ENCODE results near the gene OGFR.
A peak's percentile ranks its signal among the peaks of the same experiment; 100 is the strongest.

The OGFR gene

DNA sequence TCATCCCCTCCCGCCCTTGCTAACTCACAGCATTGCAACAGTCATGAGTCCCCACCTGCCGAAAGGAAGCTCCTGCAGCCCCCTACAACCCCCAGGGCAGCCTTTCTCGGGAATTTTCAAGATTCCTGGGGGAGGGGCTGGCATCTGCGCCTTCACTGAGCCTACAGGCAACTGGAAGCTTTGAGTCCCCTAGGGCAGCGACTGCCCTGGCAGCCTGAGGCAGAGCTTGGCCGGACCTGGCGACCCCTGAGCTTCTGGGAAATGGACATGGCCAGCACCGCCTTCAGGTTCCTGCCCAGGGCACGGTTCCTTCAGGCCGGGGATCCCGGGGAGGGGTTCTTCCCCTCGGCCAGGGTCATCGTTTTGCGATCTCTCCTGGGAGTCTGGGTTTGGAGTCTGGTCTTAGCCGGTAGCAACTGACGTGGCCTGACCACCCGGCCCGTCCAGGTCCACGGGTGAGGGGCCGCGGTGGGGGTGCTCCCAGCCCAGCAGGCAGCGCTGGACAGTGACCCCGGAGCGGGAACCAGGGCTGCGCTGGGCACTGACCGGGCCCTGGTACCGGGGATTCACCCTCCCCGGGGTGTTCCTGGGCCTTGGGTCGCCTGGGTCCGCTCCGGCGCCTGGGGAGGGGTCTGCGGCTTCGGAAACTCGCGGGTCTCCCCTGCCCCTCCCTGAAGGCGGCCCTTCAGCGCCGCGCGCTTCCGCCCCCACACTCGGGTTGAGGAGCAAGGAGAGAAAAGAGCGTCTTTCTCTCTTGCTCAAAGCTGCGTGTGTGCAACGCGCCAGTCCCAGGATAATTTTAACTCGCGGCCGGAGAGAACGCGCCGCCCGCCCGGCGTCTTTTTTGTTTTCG, 11.6 kb downstream of the OGFR start:
- Histone ChIP-seq H3K4ac (ENCODE audit: low read length) (peak overlapping the region; percentile 89), H2AFZ (ENCODE audit: low read length) (peak overlapping the region; percentile 69), H3K27ac (replicated peaks; ENCODE audit: low read length) (peak overlapping the region; percentile 79), H3K23ac (ENCODE audit: low read depth, low read length, poor library complexity) (peak overlapping the region; percentile 73), H3K14ac (ENCODE audit: low read length) (peak overlapping the region; percentile 99), H3K36me3 (replicated peaks in 1 of 2; ENCODE audit: control insufficient read depth in 2 of 2, insufficient read depth in 2 of 2, low read length in 2 of 2) (peaks cover 6 to 14% of the 10 kb centered on the region in 2 donors), H3K4me2 (ENCODE audit: insufficient read depth, low read length, poor library complexity, severe bottlenecking) (peak overlapping the region; percentile 99), H3K27me3 (ENCODE audit: control insufficient read depth in 3 of 3, insufficient read depth in 3 of 3, low read depth in 1 of 3, low read length in 3 of 3) (peaks cover 0 to 52% (median 10%) of the 10 kb centered on the region in 3 experiments), H2AK5ac (ENCODE audit: low read depth, low read length) (peak overlapping the region; percentile 99), H2BK12ac (ENCODE audit: low read length) (peak overlapping the region; percentile 98), H4K91ac (ENCODE audit: low read depth, low read length, poor library complexity) (no peak overlapping the region), H3K4me1 (ENCODE audit: control insufficient read depth in 2 of 2, insufficient read depth in 1 of 2, low read depth in 1 of 2, low read length in 2 of 2) (peaks cover 20 to 32% of the 10 kb centered on the region in 2 donors), H3K79me1 (ENCODE audit: low read depth, low read length) (no peaks in the 10 kb centered on the region), H2BK5ac (ENCODE audit: low read length) (peak overlapping the region; percentile 98), H4K8ac (ENCODE audit: low read depth, low read length) (peak overlapping the region; percentile 86), H2BK120ac (ENCODE audit: low read depth, low read length) (peak overlapping the region; percentile 99), H3K4me3 (ENCODE audit: low read length in 2 of 2) (peak overlapping the region; percentile 20 to 80), H3K9me3 (replicated peaks in 1 of 2; ENCODE audit: control insufficient read depth in 2 of 2, insufficient read depth in 1 of 2, low read depth in 1 of 2, low read length in 2 of 2) (no peaks in the 10 kb centered on the region), H3K9ac (ENCODE audit: low read depth, low read length, poor library complexity) (peak overlapping the region; percentile 81), H3K18ac (ENCODE audit: low read length) (peak overlapping the region; percentile 99), H2BK15ac (ENCODE audit: low read length) (peak overlapping the region; percentile 97)
- peak; percentile 74 for DNase-seq (ENCODE audit: low spot score)
- WGBS, 2 donors (ENCODE audit: extremely low coverage in 2 of 2, insufficient read length in 2 of 2, insufficient replicate concordance in 1 of 2), result no CpG with 5 or more reads among the region's 57 CpGs

DNA sequence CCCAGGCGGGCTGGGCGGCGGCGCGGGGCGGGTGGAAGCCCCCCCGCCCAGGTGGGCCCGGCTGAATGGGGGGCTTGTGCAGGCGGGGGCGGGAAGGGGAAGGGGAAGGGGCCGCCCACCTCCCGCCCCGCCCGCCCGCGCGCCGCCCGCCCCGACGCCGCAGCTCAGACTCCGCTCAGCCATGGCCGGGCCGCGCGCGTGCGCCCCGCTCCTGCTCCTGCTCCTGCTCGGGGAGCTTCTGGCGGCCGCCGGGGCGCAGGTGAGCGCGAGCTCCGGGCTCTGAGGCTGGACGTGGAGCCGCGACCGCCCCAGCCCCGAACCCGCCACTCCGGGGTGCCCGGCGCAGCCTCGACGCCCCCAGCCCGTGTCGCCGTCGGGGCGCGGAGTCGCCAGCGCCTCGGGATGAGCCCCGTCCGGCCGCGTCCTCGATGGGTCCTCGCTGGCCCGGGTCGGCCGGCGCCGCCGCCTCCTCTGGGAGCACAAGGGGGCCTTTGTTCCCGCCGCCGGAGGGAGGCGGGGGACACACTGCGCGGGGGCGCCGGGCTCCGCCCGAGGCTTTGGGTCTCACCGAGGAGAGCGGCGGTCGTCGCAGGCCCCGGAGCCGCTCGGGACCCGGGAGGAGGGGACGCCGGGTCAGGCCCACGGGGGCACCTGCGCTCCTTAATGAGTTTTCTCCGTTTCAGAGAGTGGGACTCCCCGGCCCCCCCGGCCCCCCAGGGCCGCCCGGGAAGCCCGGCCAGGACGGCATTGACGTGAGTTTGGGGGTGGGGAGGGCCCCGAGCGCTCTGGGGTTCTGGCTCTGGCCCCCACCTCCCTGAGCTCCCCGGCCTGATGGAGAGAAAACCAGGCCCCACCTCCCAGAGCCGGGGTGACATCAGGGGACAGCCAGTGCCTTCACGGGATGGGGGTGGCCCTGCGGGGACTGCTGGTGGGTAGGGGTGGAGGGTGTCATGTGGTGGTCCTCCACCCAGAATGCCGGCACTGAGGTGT, 12.5 kb downstream of the OGFR start, which contains the start of gene COL9A3:
Gene COL9A3, plus strand, starts transcription at position 167 of the 990 bp plus-strand sequence. Its CDS starts 15 bp downstream, at position 182.
- Histone ChIP-seq H3K9me3 (replicated peaks in 1 of 2; ENCODE audit: control insufficient read depth in 2 of 2, insufficient read depth in 1 of 2, low read depth in 1 of 2, low read length in 2 of 2) (no peaks in the 10 kb centered on the region), H4K8ac (ENCODE audit: low read depth, low read length) (peak within 1 kb of the TSS; percentile 98), H3K4me2 (ENCODE audit: insufficient read depth, low read length, poor library complexity, severe bottlenecking) (peak within 1 kb of the TSS; percentile 99), H2BK5ac (ENCODE audit: low read length) (peak within 1 kb of the TSS; percentile 98), H3K14ac (ENCODE audit: low read length) (peak within 1 kb of the TSS; percentile 99), H2BK120ac (ENCODE audit: low read depth, low read length) (peak within 1 kb of the TSS; percentile 99), H3K79me1 (ENCODE audit: low read depth, low read length) (no peaks in the 10 kb centered on the region), H2BK15ac (ENCODE audit: low read length) (peak within 1 kb of the TSS; percentile 98), H3K23ac (ENCODE audit: low read depth, low read length, poor library complexity) (peak within 1 kb of the TSS; percentile 73), H3K27me3 (ENCODE audit: control insufficient read depth in 3 of 3, insufficient read depth in 3 of 3, low read depth in 1 of 3, low read length in 3 of 3) (peaks cover 0 to 52% (median 10%) of the 10 kb centered on the region in 3 experiments), H4K91ac (ENCODE audit: low read depth, low read length, poor library complexity) (no peak within 1 kb of the TSS), H3K27ac (replicated peaks; ENCODE audit: low read length) (peak within 1 kb of the TSS; percentile 79), H3K4me3 (ENCODE audit: low read length in 2 of 2) (peak within 1 kb of the TSS; percentile 20 to 80), H3K4ac (ENCODE audit: low read length) (peak within 1 kb of the TSS; percentile 89), H2AFZ (ENCODE audit: low read length) (peak within 1 kb of the TSS; percentile 69), H3K9ac (ENCODE audit: low read depth, low read length, poor library complexity) (peak within 1 kb of the TSS; percentile 81), H2BK12ac (ENCODE audit: low read length) (peak within 1 kb of the TSS; percentile 98), H2AK5ac (ENCODE audit: low read depth, low read length) (peak within 1 kb of the TSS; percentile 100), H3K36me3 (replicated peaks in 1 of 2; ENCODE audit: control insufficient read depth in 2 of 2, insufficient read depth in 2 of 2, low read length in 2 of 2) (peaks cover 2 to 7% of the 10 kb centered on the region in 2 donors), H3K4me1 (ENCODE audit: control insufficient read depth in 2 of 2, insufficient read depth in 1 of 2, low read depth in 1 of 2, low read length in 2 of 2) (peaks cover 20 to 32% of the 10 kb centered on the region in 2 donors), H3K18ac (ENCODE audit: low read length) (peak within 1 kb of the TSS; percentile 99)
- whole genome bisulfite sequencing, 2 donors (ENCODE audit: extremely low coverage in 2 of 2, insufficient read length in 2 of 2, insufficient replicate concordance in 1 of 2), result no CpG with 5 or more reads among the region's 108 CpGs
- no peak for DNase-seq (ENCODE audit: low spot score)

DNA sequence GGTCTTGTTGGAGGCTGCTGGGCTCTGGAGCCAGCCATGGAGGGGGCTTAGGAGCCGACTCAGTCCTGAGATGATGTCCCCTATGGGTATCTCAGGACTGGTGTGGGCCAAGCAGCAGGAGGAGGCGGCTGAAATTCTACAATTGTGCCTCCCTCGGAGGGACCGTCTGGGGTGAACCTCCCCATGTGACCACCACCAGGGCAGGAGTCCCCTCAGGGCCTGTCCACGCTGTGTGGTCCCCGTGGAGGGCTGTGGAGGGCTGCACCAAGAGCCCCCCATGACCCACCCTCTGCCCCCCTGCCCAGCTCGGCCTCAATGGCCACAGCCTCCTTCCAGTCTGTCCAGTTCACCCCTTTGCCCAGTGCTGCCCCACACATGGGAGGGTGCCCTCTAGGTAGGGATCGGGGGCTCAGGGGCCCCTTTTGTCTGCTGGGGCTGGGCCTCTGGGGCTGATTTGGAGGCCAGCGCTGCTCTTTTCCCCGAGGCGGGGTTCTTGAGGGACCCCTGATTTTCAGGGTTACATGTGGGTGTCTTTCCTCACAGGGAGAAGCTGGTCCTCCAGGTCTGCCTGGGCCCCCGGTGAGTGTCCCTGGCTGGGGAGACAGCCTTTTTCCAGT, 13.4 kb downstream of the OGFR start:
- Histone ChIP-seq H2BK120ac (ENCODE audit: low read depth, low read length) (peak overlapping the region; percentile 94), H3K4ac (ENCODE audit: low read length) (no peak overlapping the region), H2AFZ (ENCODE audit: low read length) (no peak overlapping the region), H3K4me1 (ENCODE audit: control insufficient read depth in 2 of 2, insufficient read depth in 1 of 2, low read depth in 1 of 2, low read length in 2 of 2) (peaks cover 20 to 35% of the 10 kb centered on the region in 2 donors), H3K4me3 (ENCODE audit: low read length in 2 of 2) (peak overlapping the region in 1 of 2 donors; percentile 79), H2AK5ac (ENCODE audit: low read depth, low read length) (peak overlapping the region; percentile 100), H3K14ac (ENCODE audit: low read length) (peak overlapping the region; percentile 97), H2BK5ac (ENCODE audit: low read length) (peak overlapping the region; percentile 90), H3K18ac (ENCODE audit: low read length) (peak overlapping the region; percentile 99), H2BK15ac (ENCODE audit: low read length) (peak overlapping the region; percentile 98), H3K36me3 (replicated peaks in 1 of 2; ENCODE audit: control insufficient read depth in 2 of 2, insufficient read depth in 2 of 2, low read length in 2 of 2) (peaks cover 0 to 6% of the 10 kb centered on the region in 2 donors), H3K23ac (ENCODE audit: low read depth, low read length, poor library complexity) (no peak overlapping the region), H4K8ac (ENCODE audit: low read depth, low read length) (peak overlapping the region; percentile 23), H3K9me3 (replicated peaks in 1 of 2; ENCODE audit: control insufficient read depth in 2 of 2, insufficient read depth in 1 of 2, low read depth in 1 of 2, low read length in 2 of 2) (no peaks in the 10 kb centered on the region), H3K9ac (ENCODE audit: low read depth, low read length, poor library complexity) (no peak overlapping the region), H3K27ac (replicated peaks; ENCODE audit: low read length) (no peak overlapping the region), H3K4me2 (ENCODE audit: insufficient read depth, low read length, poor library complexity, severe bottlenecking) (peak overlapping the region; percentile 62), H2BK12ac (ENCODE audit: low read length) (peak overlapping the region; percentile 90), H3K79me1 (ENCODE audit: low read depth, low read length) (no peaks in the 10 kb centered on the region), H4K91ac (ENCODE audit: low read depth, low read length, poor library complexity) (no peak overlapping the region), H3K27me3 (ENCODE audit: control insufficient read depth in 3 of 3, insufficient read depth in 3 of 3, low read depth in 1 of 3, low read length in 3 of 3) (peaks cover 0 to 52% (median 10%) of the 10 kb centered on the region in 3 experiments)
- DNase-seq (ENCODE audit: low spot score), result no peak
- WGBS, 2 donors (ENCODE audit: extremely low coverage in 2 of 2, insufficient read length in 2 of 2, insufficient replicate concordance in 1 of 2), result no CpG with 5 or more reads among the region's 12 CpGs

All from neuronal stem cell (in vitro differentiated cells).